A549 (cell line): ENCODE measurements around the gene PSMF1. TPM values are rescaled to one million over a fixed set of nuclear protein-coding genes. Genes with fewer than 3 reads are reported as not detected.

Experiments used
- ATAC-seq, 2 experiments: fragments of 200-7000 bp in 1 of 2; fragments of >200 bp in 1 of 2; cut with Nextera tagmentation in 1 of 2; cut with Tn5 transposase in 1 of 2; 3 replicates each; pipeline versions ENCODE4 v1.8.0 to v1.9.1; 2018 to 2020; ENCODE audit warnings: mild to moderate bottlenecking in 1 of 2, moderate library complexity in 1 of 2
- CTCF ChIA-PET: fragments of 300-600 bp; sonication (Branson Sonifier 250); formaldehyde crosslinking; extraction: SDS; loops from one replicate; lab custom pipeline; 2021; ENCODE audit warnings: antibody characterized with exemption, inconsistent platforms; lab: Yijun Ruan, JAX
- POLR2A ChIA-PET: fragments of 350-600 bp; formaldehyde crosslinking; extraction: SDS; loops from one replicate; lab custom pipeline; 2021; ENCODE audit warnings: antibody characterized with exemption, inconsistent platforms; lab: Yijun Ruan, JAX
- DNase-seq, 2 experiments: peaks; one replicate each; pipeline versions ENCODE4 v3.0.0 to v3.0.0-alpha.2; 2011 to 2016; ENCODE audit warnings: low read depth in 1 of 2, low spot score in 1 of 2
- FAIRE-seq: peaks from 2 replicates; lab custom pipeline; 2011; peaks lifted over from hg19 to GRCh38; lab: Jason Lieb, UNC
- H3K27ac ChIP-seq, 2 experiments: fragments of >200 bp; sonication (Bioruptor Twin); formaldehyde crosslinking; 3 replicates each; pipeline ENCODE4 v1.5.1; 2016 to 2017
- H3K4me1 ChIP-seq: fragments of >200 bp; sonication (Bioruptor Twin); formaldehyde crosslinking; 3 replicates; pipeline ENCODE4 v1.6.1; 2016
- H3K4me2 ChIP-seq: fragments of >200 bp; sonication (Bioruptor Twin); formaldehyde crosslinking; 3 replicates; pipeline ENCODE4 v1.6.1; 2016
- H3K4me3 ChIP-seq: fragments of >200 bp; sonication (Bioruptor Twin); formaldehyde crosslinking; 3 replicates; pipeline ENCODE4 v1.5.1; 2016
- H3K9me3 ChIP-seq: fragments of >200 bp; sonication (Bioruptor Twin); formaldehyde crosslinking; 3 replicates; pipeline ENCODE4 v1.6.1; 2016
- CBX2 ChIP-seq: fragments of 200-600 bp; sonication (generic); IDR thresholded peaks from 2 replicates; pipeline ENCODE4 v1.6.1; 2016; ENCODE audit warnings: low read depth, mild to moderate bottlenecking, borderline replicate concordance
- CEBPB ChIP-seq, 2 experiments: fragments of >200 bp in 1 of 2; sonication (Bioruptor Twin) in 1 of 2; formaldehyde crosslinking in 1 of 2; IDR thresholded peaks; 2 replicates each; pipeline ENCODE4 v1.6.1; 2012 to 2016
- E2F6 ChIP-seq: IDR thresholded peaks from 2 replicates; pipeline ENCODE4 v1.6.1; 2012; ENCODE audit warnings: low read depth, borderline replicate concordance
- EHMT2 ChIP-seq: fragments of 200-600 bp; sonication (generic); IDR thresholded peaks from 2 replicates; pipeline ENCODE4 v1.6.1; 2016; ENCODE audit warnings: antibody characterized with exemption, low read depth, mild to moderate bottlenecking, moderate library complexity
- GATA3 ChIP-seq: IDR thresholded peaks from 2 replicates; pipeline ENCODE4 v1.6.1; 2012; ENCODE audit warnings: borderline replicate concordance
- HDAC2 ChIP-seq: fragments of 200-600 bp; sonication (generic); IDR thresholded peaks from 2 replicates; pipeline ENCODE4 v1.6.1; 2016
- HES2 ChIP-seq: fragments of >200 bp; sonication (Bioruptor Twin); formaldehyde crosslinking; IDR thresholded peaks from 2 replicates; pipeline ENCODE4 v1.6.1; 2016
- HEYL ChIP-seq: fragments of 250-450 bp; sonication (Bioruptor Pico); IDR thresholded peaks from 2 replicates; pipeline ENCODE4 v1.8.0; 2021; ENCODE audit warnings: mild to moderate bottlenecking, moderate library complexity
- HOXB13 ChIP-seq: fragments of 250-450 bp; sonication (Bioruptor Pico); IDR thresholded peaks from 2 replicates; pipeline ENCODE4 v1.5.0; 2020; ENCODE audit warnings: low read depth, mild to moderate bottlenecking, moderate library complexity
- JUN ChIP-seq, 2 experiments: fragments of >200 bp; sonication (Bioruptor Twin); formaldehyde crosslinking; IDR thresholded peaks; 2 replicates in 1 of 2; 3 replicates in 1 of 2; pipeline ENCODE4 v1.6.1; 2016 to 2017
- KDM1A ChIP-seq: fragments of 200-600 bp; sonication (generic); IDR thresholded peaks from 2 replicates; pipeline ENCODE4 v1.6.1; 2016; ENCODE audit warnings: low read depth, mild to moderate bottlenecking
- MAX ChIP-seq: IDR thresholded peaks from 2 replicates; pipeline ENCODE4 v1.6.1; 2012
- MAZ ChIP-seq: fragments of 150-350 bp; IDR thresholded peaks from 2 replicates; pipeline ENCODE4 v1.6.1; 2014; ENCODE audit warnings: antibody characterized with exemption, low read depth, low read length, borderline replicate concordance
- NPAS2 ChIP-seq: fragments of 250-450 bp; sonication (Bioruptor Pico); IDR thresholded peaks from 2 replicates; pipeline ENCODE4 v1.8.0; 2022; ENCODE audit warnings: mild to moderate bottlenecking, moderate library complexity, borderline replicate concordance
- NR3C1 ChIP-seq: fragments of >200 bp; sonication (Bioruptor Twin); formaldehyde crosslinking; IDR thresholded peaks from 3 replicates; pipeline ENCODE4 v1.6.1; 2017
- PBX3 ChIP-seq: IDR thresholded peaks from 2 replicates; pipeline ENCODE4 v1.6.1; 2012
- PHF8 ChIP-seq: fragments of 200-600 bp; sonication (generic); IDR thresholded peaks from 2 replicates; pipeline ENCODE4 v1.6.1; 2016; ENCODE audit warnings: low read depth, mild to moderate bottlenecking, antibody characterized with exemption, moderate library complexity, borderline replicate concordance
- RAD21 ChIP-seq, 2 experiments: fragments of >200 bp in 1 of 2; sonication (Bioruptor Twin) in 1 of 2; formaldehyde crosslinking in 1 of 2; IDR thresholded peaks in 1 of 2; conservative IDR thresholded peaks in 1 of 2; 2 replicates in 1 of 2; 3 replicates in 1 of 2; pipeline ENCODE4 v1.6.1; 2012 to 2018; ENCODE audit warnings: inconsistent platforms in 1 of 2
- REST ChIP-seq: fragments of 200-600 bp; sonication (generic); IDR thresholded peaks from 2 replicates; pipeline ENCODE4 v1.6.1; 2016; ENCODE audit warnings: antibody characterized with exemption, mild to moderate bottlenecking, moderate library complexity
- ZNF302 ChIP-seq: fragments of 250-450 bp; sonication (Bioruptor Pico); IDR thresholded peaks from 2 replicates; pipeline ENCODE4 v1.9.0; 2021; ENCODE audit warnings: inconsistent platforms, mild to moderate bottlenecking, moderate library complexity
- WGBS: methylation state at CpG from one replicate; pipeline ENCODE4 v1.1.6; 2017; ENCODE audit errors: missing lambda C conversion rate; 5-methylcytosine and 5-hydroxymethylcytosine counted together
- polyA plus RNA-seq, 4 experiments: library from polyadenylated mRNA; depleted of rRNA in 3 of 4; stranded (reverse); fragments of >200 nt; fragmentation: RNase III in 1 of 4; extraction: RNeasy Plus Mini Kit Qiagen cat#74134 plus additional on column Dnase treatment in 1 of 4; gene quantifications; 2 replicates in 3 of 4; 3 replicates in 1 of 4; pipeline ENCODE4 v1.2.3, GENCODE V29; 2011 to 2017

Gene PSMF1
- polyA plus RNA-seq, 2 of the 4 experiments (the other 2 are of a cell fraction) = 123 to 157 TPM

GRCh38 chr20:1183153-1183552 is 64.8 kb downstream of the PSMF1 start:
- ChIA-PET POLR2A (no interaction called here), CTCF (interaction anchor here (1.2 to 5.3 kb wide), 2 partner anchors 10 to 20 kb away, joined by 3 to 91 read pairs; no protein-coding TSS in a partner anchor)

GRCh38 chr20:1184260-1184637 is 65.8 kb downstream of the PSMF1 start:
- WGBS = 94% methylated on average over 13 of the region's 13 CpGs
- no peak overlapping the region; the same call in 2 of the 3 replicates for H3K4me3 ChIP-seq
- ATAC-seq (no peak), DNase-seq (no peak), FAIRE-seq (no peak)
- no peak for TF ChIP-seq EHMT2
- no peak for TF ChIP-seq GATA3
- TF ChIP-seq CEBPB (IDR thresholded peaks at IDR 0.05) = no peak
- H3K4me2 ChIP-seq = peak overlapping the region; percentile 93
- CTCF ChIA-PET = interaction anchor here (0.8 to 5.3 kb wide), 10 partner anchors 11 to 228 kb away, joined by 3 to 91 read pairs (median 4); no protein-coding TSS in a partner anchor
- no peak overlapping the region for H3K27ac ChIP-seq
- H3K9me3 ChIP-seq = no peaks in the 10 kb centered on the region
- peaks cover 16% of the 10 kb centered on the region for H3K4me1 ChIP-seq
- POLR2A ChIA-PET = no interaction called here

More at GRCh38 chr20:1183153-1183552, 64.8 kb downstream of the PSMF1 start:
- 83% methylated on average over 6 of the region's 6 CpGs for WGBS
- no peak for TF ChIP-seq HES2
- TF ChIP-seq PBX3 = no peak
- no peak for TF ChIP-seq NR3C1
- no peak for TF ChIP-seq HEYL (CRISPR knock-in tag)
- no peak for TF ChIP-seq REST
- no peak overlapping the region for H3K4me3 ChIP-seq
- peaks cover 22% of the 10 kb centered on the region for H3K4me1 ChIP-seq
- no peaks in the 10 kb centered on the region for H3K9me3 ChIP-seq
- ATAC-seq (no peak), DNase-seq (no peak), FAIRE-seq (no peak)
- no peak overlapping the region for H3K27ac ChIP-seq
- H3K4me2 ChIP-seq = no peak overlapping the region

GRCh38 chr20:1184638-1185315 is 66.4 kb downstream of the PSMF1 start, which contains the start of gene TMEM74B:
Gene TMEM74B, minus strand, starts transcription at chr20:1184981. Its CDS starts 1,180 bp downstream, at chr20:1183801.
- WGBS = 40% methylated on average over 45 of the region's 76 CpGs
- ChIA-PET POLR2A (no interaction called here), CTCF (interaction anchor here (0.6 to 5.3 kb wide), 19 partner anchors 12 to 370 kb away, joined by 3 to 91 read pairs (median 5); no protein-coding TSS in a partner anchor)
- peak within 1 kb of the TSS; percentile 76 to 90 for H3K27ac ChIP-seq
- ATAC-seq = peak; percentile 15 to 20; a peak in 3 of 6 replicates
- H3K9me3 ChIP-seq = no peaks in the 10 kb centered on the region
- H3K4me3 ChIP-seq = peak within 1 kb of the TSS; percentile 94
- no peak for TF ChIP-seq CBX2
- 0 out of 5 replicates have a peak, but pooled peaks of 1 of the 2 experiments have one; percentile 3 for TF ChIP-seq JUN (IDR thresholded peaks at IDR 0.05)
- no peak for TF ChIP-seq MAZ
- TF ChIP-seq RAD21 (conservative IDR thresholded peaks at IDR 0.05 in 1 of 2, IDR thresholded peaks at IDR 0.05 in 1 of 2) = no peak
- peak; percentile 49 for TF ChIP-seq MAX
- TF ChIP-seq KDM1A = no peak
- TF ChIP-seq ZNF302 = no peak
- no peak for TF ChIP-seq HOXB13 (CRISPR knock-in tag)
- TF ChIP-seq NPAS2 (CRISPR knock-in tag) = no peak
- peak; percentile 51; the same call in 1 of the 2 replicates for TF ChIP-seq PHF8
- no peak for TF ChIP-seq HDAC2
- TF ChIP-seq E2F6 = 0 out of 2 replicates have a peak, but pooled peaks have one; percentile 41
- TF ChIP-seq CEBPB (IDR thresholded peaks at IDR 0.05) = no peak
- TF ChIP-seq, all 56 proteins: peak for 4
- Histone ChIP-seq H3K4me2 (peak within 1 kb of the TSS; percentile 93), H3K4me1 (peaks cover 16% of the 10 kb centered on the region)
- DNase-seq (no peak), FAIRE-seq (no peak)
